ENCODE results near the gene ZNF385B.

ZNF385B gene

DNA sequence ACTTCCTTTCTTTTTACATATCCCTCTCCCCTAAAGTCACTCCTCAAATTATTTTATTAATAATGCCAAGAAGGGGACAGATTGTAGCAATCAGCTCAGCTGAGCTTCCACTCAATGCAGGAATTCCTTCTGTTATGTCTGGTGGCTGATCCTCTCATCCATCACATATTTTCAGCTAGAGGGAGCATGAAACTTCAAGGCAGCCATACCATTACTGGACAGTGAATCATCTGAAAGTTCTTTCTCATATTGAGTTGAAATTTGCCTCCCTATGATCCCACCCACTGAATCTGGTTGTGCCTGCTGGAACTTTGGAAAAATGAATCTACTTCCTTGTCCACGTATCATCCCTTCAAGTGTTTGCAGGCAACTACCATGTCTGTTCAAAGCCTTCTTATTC lies 11.2 kb downstream of the ZNF385B start:
- Histone ChIP-seq H3K9me3 (ENCODE audit: insufficient read depth, low read length, severe bottlenecking) (no peaks in the 10 kb centered on the region), H3K27ac (ENCODE audit: low read length) (no peak overlapping the region), H3K9ac (ENCODE audit: low read depth, low read length) (no peak overlapping the region), H3K79me2 (ENCODE audit: insufficient read depth, low read length) (no peaks in the 10 kb centered on the region), H3K4me2 (ENCODE audit: insufficient read depth, low read length) (no peak overlapping the region), H3K4me1 (ENCODE audit: insufficient read depth, low read length) (no peaks in the 10 kb centered on the region), H2AFZ (ENCODE audit: low read depth, low read length) (no peak overlapping the region), H3K27me3 (ENCODE audit: insufficient read depth, low read length, poor library complexity) (peaks cover 3% of the 10 kb centered on the region), H3K36me3 (ENCODE audit: insufficient read depth, low read length) (no peaks in the 10 kb centered on the region), H3K4me3 (ENCODE audit: low read depth in 1 of 2, low read length in 2 of 2) (no peak overlapping the region), H4K20me1 (ENCODE audit: insufficient read depth, low read length) (no peaks in the 10 kb centered on the region)
- ATAC-seq (ENCODE audit: insufficient read depth, low read depth) (no peak), DNase-seq (no peak)
- TF ChIP-seq EZH2 (IDR thresholded peaks at IDR 0.05; ENCODE audit: borderline replicate concordance, low read depth, low read length, severe bottlenecking), result no peak
- TF ChIP-seq, protein P1, sequence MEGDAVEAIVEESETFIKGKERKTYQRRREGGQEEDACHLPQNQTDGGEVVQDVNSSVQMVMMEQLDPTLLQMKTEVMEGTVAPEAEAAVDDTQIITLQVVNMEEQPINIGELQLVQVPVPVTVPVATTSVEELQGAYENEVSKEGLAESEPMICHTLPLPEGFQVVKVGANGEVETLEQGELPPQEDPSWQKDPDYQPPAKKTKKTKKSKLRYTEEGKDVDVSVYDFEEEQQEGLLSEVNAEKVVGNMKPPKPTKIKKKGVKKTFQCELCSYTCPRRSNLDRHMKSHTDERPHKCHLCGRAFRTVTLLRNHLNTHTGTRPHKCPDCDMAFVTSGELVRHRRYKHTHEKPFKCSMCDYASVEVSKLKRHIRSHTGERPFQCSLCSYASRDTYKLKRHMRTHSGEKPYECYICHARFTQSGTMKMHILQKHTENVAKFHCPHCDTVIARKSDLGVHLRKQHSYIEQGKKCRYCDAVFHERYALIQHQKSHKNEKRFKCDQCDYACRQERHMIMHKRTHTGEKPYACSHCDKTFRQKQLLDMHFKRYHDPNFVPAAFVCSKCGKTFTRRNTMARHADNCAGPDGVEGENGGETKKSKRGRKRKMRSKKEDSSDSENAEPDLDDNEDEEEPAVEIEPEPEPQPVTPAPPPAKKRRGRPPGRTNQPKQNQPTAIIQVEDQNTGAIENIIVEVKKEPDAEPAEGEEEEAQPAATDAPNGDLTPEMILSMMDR (IDR thresholded peaks at IDR 0.05; ENCODE audit: borderline replicate concordance, extremely low read depth, low read length, poor library complexity, severe bottlenecking), result no peak

- no peak for ATAC-seq (ENCODE audit: insufficient read depth, low read depth)
- no peak for DNase-seq
- Histone ChIP-seq H3K9ac (ENCODE audit: low read depth, low read length) (no peak overlapping the region), H3K9me3 (ENCODE audit: insufficient read depth, low read length, severe bottlenecking) (no peaks in the 10 kb centered on the region), H3K4me1 (ENCODE audit: insufficient read depth, low read length) (no peaks in the 10 kb centered on the region), H3K27me3 (ENCODE audit: insufficient read depth, low read length, poor library complexity) (peaks cover 4% of the 10 kb centered on the region), H3K4me3 (ENCODE audit: low read depth in 1 of 2, low read length in 2 of 2) (no peak overlapping the region), H3K4me2 (ENCODE audit: insufficient read depth, low read length) (no peak overlapping the region), H2AFZ (ENCODE audit: low read depth, low read length) (no peak overlapping the region), H3K36me3 (ENCODE audit: insufficient read depth, low read length) (no peaks in the 10 kb centered on the region), H3K79me2 (ENCODE audit: insufficient read depth, low read length) (no peaks in the 10 kb centered on the region), H4K20me1 (ENCODE audit: insufficient read depth, low read length) (no peaks in the 10 kb centered on the region), H3K27ac (ENCODE audit: low read length) (no peak overlapping the region)
- no peak for TF ChIP-seq EZH2 (IDR thresholded peaks at IDR 0.05; ENCODE audit: borderline replicate concordance, low read depth, low read length, severe bottlenecking)
- TF ChIP-seq, protein P1 (IDR thresholded peaks at IDR 0.05; ENCODE audit: borderline replicate concordance, extremely low read depth, low read length, poor library complexity, severe bottlenecking), result no peak
Measured at GRCh38 chr2:179849719-179850118, 11.7 kb downstream of the ZNF385B start.

- ATAC-seq (ENCODE audit: insufficient read depth, low read depth) (no peak), DNase-seq (no peak)
- no peaks in the 10 kb centered on the region for H3K9me3 ChIP-seq (ENCODE audit: insufficient read depth, low read length, severe bottlenecking)
- no peaks in the 10 kb centered on the region for H3K36me3 ChIP-seq (ENCODE audit: insufficient read depth, low read length)
- TF ChIP-seq, protein P1 (IDR thresholded peaks at IDR 0.05; ENCODE audit: borderline replicate concordance, extremely low read depth, low read length, poor library complexity, severe bottlenecking), result no peak
- no peak for TF ChIP-seq EZH2 (IDR thresholded peaks at IDR 0.05; ENCODE audit: borderline replicate concordance, low read depth, low read length, severe bottlenecking)
- H4K20me1 ChIP-seq (ENCODE audit: insufficient read depth, low read length), result no peaks in the 10 kb centered on the region
- no peak overlapping the region for H3K4me2 ChIP-seq (ENCODE audit: insufficient read depth, low read length)
- H3K9ac ChIP-seq (ENCODE audit: low read depth, low read length), result no peak overlapping the region
- H3K79me2 ChIP-seq (ENCODE audit: insufficient read depth, low read length), result no peaks in the 10 kb centered on the region
- no peaks in the 10 kb centered on the region for H3K4me1 ChIP-seq (ENCODE audit: insufficient read depth, low read length)
- H3K4me3 ChIP-seq (ENCODE audit: low read depth in 1 of 2, low read length in 2 of 2), result no peak overlapping the region
- no peak overlapping the region for H2AFZ ChIP-seq (ENCODE audit: low read depth, low read length)
- H3K27ac ChIP-seq (ENCODE audit: low read length), result no peak overlapping the region
- peaks cover 8% of the 10 kb centered on the region for H3K27me3 ChIP-seq (ENCODE audit: insufficient read depth, low read length, poor library complexity)
Measured at GRCh38 chr2:179843541-179843940, 17.9 kb downstream of the ZNF385B start.

Data from DND-41 (cell line).